ENCODE results near the gene NOMO2. TPM values are rescaled to one million over a fixed set of nuclear protein-coding genes. Genes with fewer than 3 reads are reported as not detected.
"Not testable (repeated sequence)": the region's sequence is repeated elsewhere in the genome, so short reads cannot be mapped to it uniquely, and the experiment has no call there.

NOMO2 gene
- total RNA-seq (10 to 100 TPM; 56.0 to 95.0 (median 63.3) TPM), polyA plus RNA-seq (10 to 100 TPM; 61.6 to 70.1 TPM), total RNA-seq (10.9 reads per million, percentile 37 among the genes with 10 or more reads in this experiment)

GRCh38 chr16:18561727-18562314 is at the start of gene NOMO2:
Gene NOMO2 (minus strand): TSS chr16:18562097. CDS start chr16:18562040, 57 bp downstream.
- H3K9me3 ChIP-seq (ENCODE audit: control insufficient read depth in 2 of 3, low read length in 3 of 3); H3K27me3 Mint-ChIP-seq; intact Hi-C loops (cut with micrococcal nuclease); H3K27me3 ChIP-seq (ENCODE audit: control insufficient read depth in 2 of 2, insufficient read depth in 2 of 2, low read length in 2 of 2); H3K36me3 ChIP-seq (ENCODE audit: control insufficient read depth in 2 of 3, insufficient read depth in 3 of 3, low read length in 3 of 3); POLR2A ChIA-PET; H3K4me1 ChIP-seq (ENCODE audit: control insufficient read depth in 2 of 2, insufficient read depth in 2 of 2, low read length in 2 of 2); H3K9me3 Mint-ChIP-seq; CTCF ChIA-PET; H3K36me3 Mint-ChIP-seq: not testable (repeated sequence)
- peak; percentile 88 to 99 (median 96) for DNase-seq
- peak within 1 kb of the TSS; percentile 27 for H3K4me3 ChIP-seq (ENCODE audit: low read length)
- peak; percentile 97 for ATAC-seq
- Mint-ChIP-seq H3K4me3 (peak within 1 kb of the TSS; percentile 36 to 83 (median 69)), H3K27ac (peak within 1 kb of the TSS in 3 of 9 donors; percentile 61 to 73 (median 68)), H3K4me1 (peaks cover 0 to 19% (median 14%) of the 10 kb centered on the region in 7 donors)
- peak within 1 kb of the TSS; percentile 57 for H3K27ac ChIP-seq (ENCODE audit: low read depth, low read length)

- H3K4me1 Mint-ChIP-seq; H3K4me3 ChIP-seq (ENCODE audit: low read length); H3K4me1 ChIP-seq (ENCODE audit: control insufficient read depth in 2 of 2, insufficient read depth in 2 of 2, low read length in 2 of 2); H3K27ac Mint-ChIP-seq; H3K27me3 Mint-ChIP-seq; intact Hi-C loops (cut with micrococcal nuclease); H3K9me3 ChIP-seq (ENCODE audit: control insufficient read depth in 2 of 3, low read length in 3 of 3); H3K9me3 Mint-ChIP-seq; H3K36me3 ChIP-seq (ENCODE audit: control insufficient read depth in 2 of 3, insufficient read depth in 3 of 3, low read length in 3 of 3); ATAC-seq; H3K27me3 ChIP-seq (ENCODE audit: control insufficient read depth in 2 of 2, insufficient read depth in 2 of 2, low read length in 2 of 2); H3K27ac ChIP-seq (ENCODE audit: low read depth, low read length); H3K4me3 Mint-ChIP-seq; DNase-seq; POLR2A ChIA-PET; H3K36me3 Mint-ChIP-seq; CTCF ChIA-PET: not testable (repeated sequence)
Measured at GRCh38 chr16:18610147-18610803, 48.4 kb upstream of the NOMO2 start.

GRCh38 chr16:18608271-18608670 is 46.4 kb upstream of the NOMO2 start:
- ATAC-seq; H3K4me3 ChIP-seq (ENCODE audit: low read length); intact Hi-C loops (cut with micrococcal nuclease); H3K4me1 ChIP-seq (ENCODE audit: control insufficient read depth in 2 of 2, insufficient read depth in 2 of 2, low read length in 2 of 2); H3K4me1 Mint-ChIP-seq; H3K27ac ChIP-seq (ENCODE audit: low read depth, low read length); H3K9me3 Mint-ChIP-seq; H3K4me3 Mint-ChIP-seq; H3K27me3 ChIP-seq (ENCODE audit: control insufficient read depth in 2 of 2, insufficient read depth in 2 of 2, low read length in 2 of 2); DNase-seq; H3K9me3 ChIP-seq (ENCODE audit: control insufficient read depth in 2 of 3, low read length in 3 of 3); POLR2A ChIA-PET; H3K36me3 Mint-ChIP-seq; H3K27ac Mint-ChIP-seq; H3K36me3 ChIP-seq (ENCODE audit: control insufficient read depth in 2 of 3, insufficient read depth in 3 of 3, low read length in 3 of 3); CTCF ChIA-PET: not testable (repeated sequence)
- H3K27me3 Mint-ChIP-seq: peaks cover 0 to 13% (median 5%) of the 10 kb centered on the region in 5 donors

GRCh38 chr16:18603572-18604246 is 41.8 kb upstream of the NOMO2 start:
- POLR2A ChIA-PET; H3K4me1 Mint-ChIP-seq; H3K4me3 Mint-ChIP-seq; H3K36me3 Mint-ChIP-seq; H3K4me3 ChIP-seq (ENCODE audit: low read length); H3K9me3 Mint-ChIP-seq; H3K27ac Mint-ChIP-seq; H3K27ac ChIP-seq (ENCODE audit: low read depth, low read length); CTCF ChIA-PET; H3K27me3 Mint-ChIP-seq; DNase-seq; H3K9me3 ChIP-seq (ENCODE audit: control insufficient read depth in 2 of 3, low read length in 3 of 3); H3K4me1 ChIP-seq (ENCODE audit: control insufficient read depth in 2 of 2, insufficient read depth in 2 of 2, low read length in 2 of 2); H3K27me3 ChIP-seq (ENCODE audit: control insufficient read depth in 2 of 2, insufficient read depth in 2 of 2, low read length in 2 of 2); H3K36me3 ChIP-seq (ENCODE audit: control insufficient read depth in 2 of 3, insufficient read depth in 3 of 3, low read length in 3 of 3); intact Hi-C loops (cut with micrococcal nuclease): not testable (repeated sequence)
- ATAC-seq: peak; percentile 26

GRCh38 chr16:18598582-18598981 is 36.7 kb upstream of the NOMO2 start:
- H3K4me3 Mint-ChIP-seq; H3K27me3 Mint-ChIP-seq; H3K9me3 Mint-ChIP-seq; H3K36me3 Mint-ChIP-seq; ATAC-seq; H3K4me3 ChIP-seq (ENCODE audit: low read length); H3K4me1 Mint-ChIP-seq; DNase-seq; H3K27ac Mint-ChIP-seq; CTCF ChIA-PET; H3K27me3 ChIP-seq (ENCODE audit: control insufficient read depth in 2 of 2, insufficient read depth in 2 of 2, low read length in 2 of 2); intact Hi-C loops (cut with micrococcal nuclease); H3K9me3 ChIP-seq (ENCODE audit: control insufficient read depth in 2 of 3, low read length in 3 of 3); H3K4me1 ChIP-seq (ENCODE audit: control insufficient read depth in 2 of 2, insufficient read depth in 2 of 2, low read length in 2 of 2); H3K36me3 ChIP-seq (ENCODE audit: control insufficient read depth in 2 of 3, insufficient read depth in 3 of 3, low read length in 3 of 3); POLR2A ChIA-PET; H3K27ac ChIP-seq (ENCODE audit: low read depth, low read length): not testable (repeated sequence)

- ATAC-seq: not testable (repeated sequence)
Measured at GRCh38 chr16:18597734-18598133, 35.8 kb upstream of the NOMO2 start.

GRCh38 chr16:18597319-18597718 is 35.4 kb upstream of the NOMO2 start:
- H3K27ac Mint-ChIP-seq; H3K27me3 Mint-ChIP-seq; H3K4me3 ChIP-seq (ENCODE audit: low read length); H3K36me3 Mint-ChIP-seq; H3K36me3 ChIP-seq (ENCODE audit: control insufficient read depth in 2 of 3, insufficient read depth in 3 of 3, low read length in 3 of 3); H3K4me1 ChIP-seq (ENCODE audit: control insufficient read depth in 2 of 2, insufficient read depth in 2 of 2, low read length in 2 of 2); H3K4me1 Mint-ChIP-seq; H3K27me3 ChIP-seq (ENCODE audit: control insufficient read depth in 2 of 2, insufficient read depth in 2 of 2, low read length in 2 of 2); H3K9me3 Mint-ChIP-seq; CTCF ChIA-PET; intact Hi-C loops (cut with micrococcal nuclease); DNase-seq; ATAC-seq; H3K4me3 Mint-ChIP-seq; POLR2A ChIA-PET; H3K27ac ChIP-seq (ENCODE audit: low read depth, low read length); H3K9me3 ChIP-seq (ENCODE audit: control insufficient read depth in 2 of 3, low read length in 3 of 3): not testable (repeated sequence)

More at GRCh38 chr16:18597734-18598133, 35.8 kb upstream of the NOMO2 start:
- H3K27ac Mint-ChIP-seq; H3K4me1 Mint-ChIP-seq; H3K4me3 Mint-ChIP-seq; H3K4me1 ChIP-seq (ENCODE audit: control insufficient read depth in 2 of 2, insufficient read depth in 2 of 2, low read length in 2 of 2); intact Hi-C loops (cut with micrococcal nuclease); H3K27me3 ChIP-seq (ENCODE audit: control insufficient read depth in 2 of 2, insufficient read depth in 2 of 2, low read length in 2 of 2); H3K36me3 Mint-ChIP-seq; H3K27ac ChIP-seq (ENCODE audit: low read depth, low read length); DNase-seq; H3K9me3 Mint-ChIP-seq; H3K9me3 ChIP-seq (ENCODE audit: control insufficient read depth in 2 of 3, low read length in 3 of 3); H3K4me3 ChIP-seq (ENCODE audit: low read length); CTCF ChIA-PET; H3K27me3 Mint-ChIP-seq; POLR2A ChIA-PET; H3K36me3 ChIP-seq (ENCODE audit: control insufficient read depth in 2 of 3, insufficient read depth in 3 of 3, low read length in 3 of 3): not testable (repeated sequence)

Data from naive thymus-derived CD4-positive, alpha-beta T cell (primary cell).